ENCODE results near the gene IDH3B. TPM values are rescaled to one million over a fixed set of nuclear protein-coding genes. Genes with fewer than 3 reads are reported as not detected.

The IDH3B gene
- total RNA-seq, 2 donors from 2014 or later: 104 to 144 TPM

DNA sequence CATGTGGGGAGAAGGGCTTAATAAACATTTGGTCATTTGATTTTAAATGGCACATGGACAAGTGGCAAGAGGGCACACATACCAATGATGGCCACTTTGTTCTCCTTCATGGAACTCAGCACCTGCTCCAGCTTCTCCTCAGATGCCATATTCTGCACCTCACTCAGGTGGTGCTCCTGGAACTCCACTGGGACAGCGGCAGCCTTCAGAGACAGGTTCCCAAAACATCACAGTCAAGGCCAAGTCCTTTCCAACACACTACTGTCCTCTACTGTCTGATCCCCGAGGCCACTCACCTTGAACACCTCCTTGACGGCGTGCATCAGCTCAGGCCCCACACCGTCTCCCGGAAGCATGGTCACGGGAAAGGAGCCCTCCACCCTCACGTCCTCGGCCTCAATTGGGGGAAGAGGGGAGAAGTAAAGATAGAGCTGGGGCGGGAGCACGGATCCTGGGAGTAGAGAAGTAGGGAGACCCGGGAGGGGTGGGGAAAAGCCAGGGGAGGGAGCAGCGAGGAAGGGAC, 591 bp downstream of the IDH3B start:
- DNase-seq (no peak), ATAC-seq (peak; percentile 31)
- intact Hi-C loops (cut with DNase I, micrococcal nuclease): no loop called here

DNA sequence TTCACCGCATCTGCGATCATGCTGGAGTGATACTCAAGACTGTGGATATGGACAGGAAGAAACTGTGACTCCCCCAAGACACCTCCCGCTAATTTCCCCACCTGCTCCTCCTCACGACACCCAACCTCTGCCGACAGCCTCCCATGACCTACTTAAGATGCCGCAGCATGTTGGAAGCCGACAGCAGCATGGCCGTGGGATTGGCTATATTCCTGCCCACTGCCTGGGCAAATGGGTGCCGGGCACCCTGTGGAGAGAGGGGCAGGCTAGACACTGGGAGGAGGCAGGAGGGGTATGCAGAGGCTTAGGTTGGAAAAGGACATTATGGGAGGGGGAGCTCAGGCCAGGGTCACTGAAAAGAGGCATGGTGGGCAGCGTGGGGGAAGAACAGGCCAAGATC, 4.5 kb downstream of the IDH3B start:
- intact Hi-C loops (cut with DNase I, micrococcal nuclease): no loop called here
- ATAC-seq (no peak), DNase-seq (no peak)

DNA sequence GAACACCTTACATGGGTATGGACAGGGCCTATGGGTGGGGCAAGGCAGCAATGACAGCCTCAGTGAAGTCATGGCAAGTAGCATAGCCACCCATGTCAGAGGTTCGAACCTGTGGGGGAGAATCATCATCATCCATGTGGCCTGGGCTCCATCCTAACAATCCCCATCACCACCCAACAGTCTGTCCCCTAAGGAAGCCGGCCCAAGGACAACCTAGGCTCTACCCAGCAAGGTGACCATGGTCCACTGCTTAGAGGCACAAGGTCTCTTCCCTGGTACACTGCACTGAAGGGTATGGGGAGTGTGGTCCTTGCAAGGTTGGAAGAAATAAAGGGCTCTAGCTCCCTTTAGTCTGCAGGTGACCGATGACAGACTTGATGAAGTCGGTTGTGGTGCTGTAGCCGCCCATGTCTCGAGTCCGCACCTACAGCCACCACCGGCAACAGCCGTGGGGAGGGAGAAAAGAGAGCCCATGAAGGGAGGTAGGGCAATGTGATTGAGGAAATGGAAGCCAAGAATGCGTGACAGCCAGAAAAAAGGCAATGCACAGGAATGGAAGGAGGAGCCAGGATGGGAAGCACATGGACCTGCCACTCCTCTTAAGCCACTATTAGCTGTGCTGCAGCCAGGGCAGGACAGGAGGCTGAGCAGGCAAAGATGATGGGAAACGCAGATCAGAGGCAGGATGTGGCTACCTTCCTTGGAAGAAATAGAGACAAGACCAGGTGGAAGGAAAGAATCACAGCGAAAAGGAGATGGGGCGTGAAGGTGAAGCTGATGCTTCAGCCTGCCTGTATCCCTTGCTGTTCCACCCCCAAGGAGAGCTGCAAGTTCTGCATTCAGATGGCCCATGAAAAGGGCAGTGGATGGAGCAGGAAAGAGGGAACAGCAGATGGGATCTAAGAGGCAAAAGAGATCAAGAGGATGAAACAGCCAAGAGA, 5.3 kb downstream of the IDH3B start:
- DNase-seq (no peak), ATAC-seq (peak; percentile 14)
- intact Hi-C loops (cut with DNase I, micrococcal nuclease): no loop called here

DNA sequence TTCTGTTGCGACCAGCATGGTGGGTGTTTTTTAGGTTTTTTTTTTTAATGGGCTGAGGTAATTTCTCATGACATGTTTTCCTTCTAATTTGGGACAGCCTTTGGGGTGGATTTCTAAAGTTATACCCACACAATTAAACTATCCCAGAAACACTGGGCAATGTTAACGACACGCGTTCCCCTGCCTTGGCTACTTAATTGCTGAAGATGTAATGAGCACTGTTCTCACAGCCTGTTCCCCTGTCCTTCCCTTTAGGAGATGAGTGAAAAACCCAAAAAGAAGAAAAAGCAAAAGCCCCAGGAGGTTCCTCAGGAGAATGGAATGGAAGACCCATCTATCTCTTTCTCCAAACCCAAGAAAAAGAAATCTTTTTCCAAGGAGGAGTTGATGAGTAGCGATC, 6.3 kb downstream of the IDH3B start:
- ATAC-seq (no peak), DNase-seq (no peak)
- intact Hi-C loops (cut with DNase I, micrococcal nuclease): no loop called here

DNA sequence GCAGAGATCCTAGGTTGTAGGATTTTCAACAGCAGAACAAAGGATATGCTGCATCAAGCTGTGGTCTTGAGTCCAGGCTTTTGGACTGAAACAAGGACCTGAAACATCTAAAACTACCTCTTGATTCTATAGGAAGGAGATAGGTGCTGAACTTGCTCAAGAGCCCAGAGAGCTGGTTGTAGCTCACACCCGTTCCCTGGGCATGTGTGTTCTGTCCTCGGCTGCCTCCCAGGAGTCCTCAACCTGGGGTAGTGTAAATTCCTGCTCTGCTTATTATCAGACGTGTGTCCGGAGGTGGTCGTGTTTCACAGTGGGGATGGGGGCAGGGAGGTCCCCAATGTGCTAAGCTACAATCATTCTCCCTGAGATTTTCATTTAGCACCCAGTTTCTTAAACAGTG, 6.8 kb downstream of the IDH3B start:
- DNase-seq (no peak), ATAC-seq (no peak)
- intact Hi-C loops (cut with DNase I, micrococcal nuclease): no loop called here

DNA sequence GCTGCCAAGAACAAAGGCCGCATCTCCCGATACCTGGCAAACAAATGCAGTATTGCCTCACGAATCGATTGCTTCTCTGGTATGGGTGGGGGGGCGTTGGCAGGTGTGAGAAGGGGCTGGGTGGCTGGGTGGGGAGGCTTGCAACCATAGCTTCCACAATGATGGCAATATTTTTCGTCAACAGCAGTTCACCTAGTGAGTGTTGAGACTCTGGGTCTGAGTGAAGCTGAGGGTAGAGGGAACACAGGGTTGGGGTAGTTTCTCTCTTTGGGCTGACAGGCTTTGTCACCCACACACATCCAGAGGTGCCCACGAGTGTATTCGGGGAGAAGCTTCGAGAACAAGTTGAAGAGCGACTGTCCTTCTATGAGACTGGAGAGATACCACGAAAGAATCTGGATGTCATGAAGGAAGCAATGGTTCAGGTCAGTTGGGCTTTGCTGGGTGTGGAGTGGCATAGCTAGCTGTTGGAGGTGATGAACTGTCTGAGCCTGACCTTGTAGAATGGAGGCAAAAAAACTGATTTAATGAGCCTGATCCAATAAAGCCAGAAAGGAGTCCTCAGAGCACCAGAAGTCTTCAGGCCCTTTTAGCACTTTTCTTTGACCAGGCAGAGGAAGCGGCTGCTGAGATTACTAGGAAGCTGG, 7.4 kb downstream of the IDH3B start:
- DNase-seq: no peak
- intact Hi-C loops (cut with DNase I, micrococcal nuclease): no loop called here

DNA sequence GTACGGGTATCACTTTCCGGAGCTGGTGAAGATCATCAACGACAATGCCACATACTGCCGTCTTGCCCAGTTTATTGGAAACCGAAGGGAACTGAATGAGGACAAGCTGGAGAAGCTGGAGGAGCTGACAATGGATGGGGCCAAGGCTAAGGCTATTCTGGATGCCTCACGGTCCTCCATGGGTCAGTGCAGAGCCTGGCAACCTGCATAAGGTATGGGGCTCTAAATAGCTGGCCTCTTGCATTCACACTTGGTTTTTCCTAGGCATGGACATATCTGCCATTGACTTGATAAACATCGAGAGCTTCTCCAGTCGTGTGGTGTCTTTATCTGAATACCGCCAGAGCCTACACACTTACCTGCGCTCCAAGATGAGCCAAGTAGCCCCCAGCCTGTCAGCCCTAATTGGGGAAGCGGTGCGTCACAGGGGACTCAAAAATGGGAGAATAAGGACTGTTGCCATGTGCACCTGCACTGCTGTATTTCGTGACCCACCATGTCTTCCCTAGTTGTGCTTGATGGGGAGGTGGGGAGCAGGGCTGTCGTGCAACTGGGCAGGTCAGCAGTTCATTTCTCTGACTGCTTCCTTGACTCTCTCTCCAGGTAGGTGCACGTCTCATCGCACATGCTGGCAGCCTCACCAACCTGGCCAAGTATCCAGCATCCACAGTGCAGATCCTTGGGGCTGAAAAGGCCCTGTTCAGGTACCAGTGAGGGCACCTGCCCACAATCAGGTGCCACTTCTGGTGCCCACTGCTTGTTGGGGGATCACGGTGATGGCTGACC, 8.5 kb downstream of the IDH3B start:
- DNase-seq (no peak), ATAC-seq (no peak)
- intact Hi-C loops (cut with DNase I, micrococcal nuclease): no loop called here

More for the DNA sequence above, 7.4 kb downstream of the IDH3B start:
- no peak for ATAC-seq

DNA sequence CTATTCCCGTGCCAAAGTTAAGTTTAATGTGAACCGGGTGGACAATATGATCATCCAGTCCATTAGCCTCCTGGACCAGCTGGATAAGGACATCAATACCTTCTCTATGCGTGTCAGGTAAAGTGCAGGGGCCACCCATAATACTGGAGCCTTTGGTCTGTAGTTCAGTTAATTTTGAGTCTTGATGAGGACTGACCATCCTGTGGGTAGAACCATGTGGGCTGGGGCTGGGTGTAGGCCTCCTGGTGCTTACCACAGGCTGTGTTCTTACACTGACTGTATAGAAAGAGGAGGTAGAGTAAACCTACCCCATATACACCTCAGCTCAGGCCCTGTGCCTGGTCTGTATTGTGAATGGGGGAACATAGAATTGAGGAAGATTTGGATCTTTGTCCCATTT, 9.2 kb downstream of the IDH3B start:
- no peak for ATAC-seq
- intact Hi-C loops (cut with DNase I, micrococcal nuclease): no loop called here
- DNase-seq: no peak

DNA sequence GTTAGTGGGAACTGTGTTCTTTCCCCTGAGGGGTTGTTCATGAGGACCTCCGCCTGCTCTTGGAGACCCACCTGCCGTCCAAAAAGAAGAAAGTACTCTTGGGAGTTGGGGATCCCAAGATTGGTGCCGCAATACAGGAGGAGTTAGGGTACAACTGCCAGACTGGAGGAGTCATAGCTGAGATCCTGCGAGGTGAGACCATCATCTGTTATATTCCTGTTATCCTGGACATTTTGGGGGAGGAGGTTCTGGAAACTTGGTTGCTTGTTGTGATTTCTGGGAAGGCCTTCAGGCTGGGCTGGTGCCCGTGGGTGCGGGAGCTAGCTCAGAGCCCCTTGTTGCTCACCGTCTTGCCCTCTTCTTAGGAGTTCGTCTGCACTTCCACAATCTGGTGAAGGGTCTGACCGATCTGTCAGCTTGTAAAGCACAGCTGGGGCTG, 9.6 kb downstream of the IDH3B start:
- ATAC-seq: no peak
- DNase-seq: no peak
- intact Hi-C loops (cut with DNase I, micrococcal nuclease): no loop called here

DNA sequence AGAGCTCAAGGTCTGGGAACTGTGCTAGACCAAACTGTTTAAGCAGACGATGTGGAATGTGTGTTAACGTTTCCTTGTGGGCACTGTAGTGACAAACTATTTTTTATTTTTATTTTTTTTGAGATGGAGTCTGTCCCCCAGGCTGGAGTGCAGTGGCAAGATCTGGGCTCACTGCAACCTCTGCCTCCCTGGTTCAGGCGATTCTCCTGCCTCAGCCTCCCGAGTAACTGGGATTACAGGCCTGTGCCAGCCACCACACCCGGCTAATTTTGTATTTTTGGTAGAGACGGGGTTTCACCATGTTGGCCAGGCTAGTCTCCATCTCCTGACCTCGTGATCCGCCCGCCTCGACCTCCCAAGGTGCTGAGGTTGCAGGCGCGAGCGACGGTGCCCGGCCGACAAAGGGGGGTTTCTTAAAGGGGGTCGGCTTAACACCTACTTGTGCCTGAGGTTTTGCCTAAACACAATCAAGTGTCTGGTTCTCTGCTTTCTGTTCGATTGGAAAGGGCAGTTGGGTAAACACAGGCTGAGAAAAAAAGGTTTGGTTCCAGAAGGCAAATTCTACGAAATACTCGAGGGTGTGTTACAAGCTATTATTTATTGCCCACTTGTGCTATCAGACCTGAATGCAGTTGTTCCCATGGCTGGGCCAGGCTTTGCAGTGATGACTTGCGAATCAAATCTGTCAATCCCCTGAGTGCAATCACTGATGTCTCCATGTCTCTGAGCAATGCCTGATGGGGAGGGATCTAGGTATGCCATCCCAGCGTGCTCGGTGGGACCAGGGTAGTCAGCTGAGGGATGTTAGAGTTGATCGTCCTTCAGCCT, 10.2 kb downstream of the IDH3B start:
- DNase-seq (no peak), ATAC-seq (no peak)
- intact Hi-C loops (cut with DNase I, micrococcal nuclease): no loop called here

DNA sequence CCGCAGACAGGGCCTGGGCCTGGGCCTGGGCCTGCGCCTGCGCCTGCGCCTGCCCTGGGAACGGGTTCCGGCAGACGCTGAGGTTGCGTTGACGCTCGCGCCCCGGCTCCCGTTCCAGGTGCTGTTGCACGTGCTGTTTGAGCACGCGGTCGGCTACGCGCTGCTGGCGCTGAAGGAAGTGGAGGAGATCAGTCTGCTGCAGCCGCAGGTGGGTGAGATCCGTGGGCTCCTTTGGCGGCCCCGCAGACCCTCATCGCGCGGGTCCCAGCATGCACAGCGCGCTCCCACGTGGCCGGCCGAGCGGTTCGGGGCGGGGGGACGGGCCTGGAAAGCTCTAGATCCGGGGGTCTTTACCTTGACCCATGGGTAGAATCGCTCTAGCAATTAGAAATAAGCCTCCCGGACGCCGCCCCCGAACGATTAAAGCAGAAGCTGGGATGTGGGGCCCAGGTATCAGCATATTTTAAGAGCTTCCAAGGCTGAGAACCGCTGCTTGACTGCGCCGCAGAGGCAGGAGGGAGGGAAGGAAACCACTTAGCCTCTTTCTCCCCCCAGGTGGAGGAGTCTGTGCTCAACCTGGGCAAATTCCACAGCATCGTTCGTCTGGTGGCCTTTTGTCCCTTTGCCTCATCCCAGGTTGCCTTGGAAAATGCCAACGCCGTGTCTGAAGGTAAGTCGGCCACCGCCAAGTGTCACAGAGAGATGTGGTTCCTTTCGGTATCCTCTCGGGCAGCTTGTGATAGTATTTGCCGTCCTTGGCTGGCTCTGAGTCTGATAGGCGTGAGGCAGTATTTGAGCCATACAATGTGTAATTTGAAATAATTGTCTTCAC, 11.1 kb downstream of the IDH3B start:
- ATAC-seq (peak; percentile 48), DNase-seq (peak; percentile 33 to 44)
- intact Hi-C loops (cut with DNase I, micrococcal nuclease): no loop called here

DNA sequence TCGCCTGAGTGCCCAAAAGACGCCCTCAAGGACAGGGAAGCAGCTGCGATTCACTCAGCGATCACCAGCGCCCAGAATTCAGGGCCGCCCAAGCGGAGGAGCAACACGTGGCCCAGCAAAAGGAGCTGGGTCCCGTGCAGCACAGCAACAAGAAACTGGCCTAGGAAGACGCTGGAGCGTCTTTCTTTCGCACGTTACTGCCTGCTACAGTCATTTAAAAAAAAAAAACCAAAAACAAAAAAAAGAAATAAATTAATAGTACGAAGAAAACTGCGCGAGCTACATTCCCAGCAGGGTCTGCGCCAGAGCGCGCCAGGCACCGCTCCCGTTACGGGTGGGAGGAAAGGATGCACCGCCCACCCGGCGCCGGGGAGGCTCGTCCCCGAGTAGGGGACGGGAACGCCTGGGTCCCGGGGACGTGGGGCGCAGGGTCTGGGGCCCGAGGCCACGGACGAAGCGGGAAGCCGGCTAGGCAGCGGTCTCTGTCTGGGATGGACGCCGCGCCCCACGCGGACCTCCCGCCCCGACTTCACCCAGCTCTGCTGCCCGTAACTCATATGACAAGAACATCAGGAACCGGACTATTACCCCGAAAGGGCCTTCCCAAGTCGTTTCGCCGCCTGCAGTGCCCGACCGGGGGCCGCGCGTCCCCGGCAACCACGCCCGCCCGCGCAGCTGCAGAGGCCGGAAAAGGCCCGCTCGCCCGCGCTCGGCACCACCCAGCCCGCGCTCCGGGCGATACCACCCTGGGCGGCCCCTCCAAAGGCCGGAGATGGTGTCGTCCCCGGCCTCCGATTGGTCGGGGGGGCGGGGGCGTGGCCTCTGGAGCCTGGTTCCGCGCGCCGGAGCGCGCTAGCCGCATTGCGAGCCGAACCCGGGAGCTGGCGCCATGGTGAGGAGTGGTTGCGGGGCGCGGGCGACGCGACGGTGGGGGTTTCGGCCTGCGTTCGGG, 12.0 kb downstream of the IDH3B start, which contains the start of gene NOP56:
NOP56 (plus strand) TSS at position 861 of the 952 bp plus-strand sequence; CDS start at position 890, 29 bp downstream.
- peak; percentile 95 for ATAC-seq
- intact Hi-C loops (cut with DNase I, micrococcal nuclease): no loop called here

DNA sequence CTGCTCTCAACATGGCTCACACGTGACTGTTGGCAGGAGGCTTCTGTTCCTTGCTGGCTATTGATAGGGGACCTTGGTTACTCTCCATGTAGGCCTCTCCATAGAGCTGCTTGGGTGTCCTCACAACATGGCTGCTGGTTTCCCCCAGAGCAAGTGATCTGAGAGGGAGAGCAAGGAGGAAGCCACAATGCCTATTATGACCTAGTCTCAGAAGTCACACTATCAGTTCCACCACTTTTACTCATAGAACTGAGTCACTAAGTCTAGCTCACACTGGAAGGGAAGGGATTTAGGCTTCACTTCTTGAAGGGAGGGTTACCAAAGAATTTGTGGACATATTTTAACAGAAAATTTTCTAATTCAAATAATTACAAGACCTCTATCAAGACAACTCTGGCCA, 20.3 kb downstream of the IDH3B start:
- intact Hi-C loops (cut with DNase I, micrococcal nuclease): loop anchor here in 1 of 2 donors (10.0 kb wide), 1 partner anchor 119 kb away; no protein-coding TSS in a partner anchor
- DNase-seq (no peak), ATAC-seq (no peak)

More for the DNA sequence above, 12.0 kb downstream of the IDH3B start, which contains the start of gene NOP56:
- peak; percentile 87 to 95 for DNase-seq

DNA sequence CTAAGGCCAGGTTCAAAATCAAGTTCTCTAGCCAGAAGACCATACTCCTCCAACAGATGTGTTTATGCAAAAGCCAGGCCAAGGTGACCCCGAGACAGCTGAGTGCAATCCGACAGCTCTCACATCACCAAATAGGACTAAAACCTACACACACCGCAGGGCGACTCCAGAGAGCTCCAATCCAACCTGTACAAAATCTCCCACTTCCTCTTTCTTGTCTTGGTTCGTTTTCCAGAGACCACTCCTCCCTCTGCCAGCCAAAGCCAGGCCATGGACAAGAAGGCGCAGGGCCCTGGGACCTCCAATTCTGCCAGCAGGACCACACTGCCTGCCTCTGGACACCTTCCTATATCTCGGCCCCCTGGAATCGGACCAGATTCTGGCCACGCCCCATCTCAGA, 23.1 kb downstream of the IDH3B start:
- no peak for ATAC-seq
- DNase-seq: no peak
- intact Hi-C loops (cut with DNase I, micrococcal nuclease): loop anchor here in 1 of 2 donors (10.0 kb wide), 1 partner anchor 116 kb away; no protein-coding TSS in a partner anchor

DNA sequence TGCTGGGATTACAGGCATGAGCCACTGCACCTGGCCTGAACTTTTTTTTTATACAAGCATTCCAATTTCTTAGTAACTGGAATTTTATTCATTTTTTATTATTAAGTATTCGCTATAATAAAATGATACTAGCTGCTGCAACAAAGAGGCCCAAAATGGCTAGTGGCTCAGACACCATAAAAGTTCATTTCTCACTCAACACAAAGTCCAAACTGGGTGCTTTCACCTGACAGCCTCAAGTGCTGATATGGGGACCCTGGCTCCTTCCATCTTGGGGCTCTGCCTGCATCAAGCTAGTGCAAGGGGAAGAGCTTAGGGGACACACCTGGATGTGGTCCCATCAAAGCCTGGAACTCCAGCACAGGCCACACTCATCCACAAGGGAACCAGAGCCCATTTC, 23.8 kb downstream of the IDH3B start:
- intact Hi-C loops (cut with DNase I, micrococcal nuclease): loop anchor here in 1 of 2 donors (10.0 kb wide), 1 partner anchor 115 kb away; no protein-coding TSS in a partner anchor
- no peak for ATAC-seq
- DNase-seq: no peak

DNA sequence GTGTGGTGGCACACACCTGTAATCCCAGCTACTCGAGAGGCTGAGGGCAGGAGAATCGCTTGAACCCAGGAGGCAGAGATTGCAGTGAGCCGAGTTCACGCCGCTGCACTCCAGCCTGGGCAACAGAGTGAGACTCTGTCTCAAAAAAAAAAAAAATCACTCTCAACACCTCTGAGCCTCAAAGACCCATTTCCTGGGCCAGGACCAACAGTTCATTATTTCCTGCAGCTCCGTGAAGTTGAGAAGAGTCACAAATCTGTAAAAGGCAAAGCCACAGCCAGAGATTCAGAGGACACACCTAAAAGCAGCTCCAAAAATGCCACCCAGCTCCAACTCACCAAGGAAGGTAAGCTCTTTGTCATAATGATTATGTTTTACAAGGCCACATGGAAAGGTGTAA, 26.8 kb downstream of the IDH3B start:
- intact Hi-C loops (cut with DNase I, micrococcal nuclease): no loop called here
- ATAC-seq: no peak
- no peak for DNase-seq
